Calu3 (cell line): Measurements from ENCODE around the gene CFLAR. TPM values are rescaled to one million over a fixed set of nuclear protein-coding genes. Genes with fewer than 3 reads are reported as not detected.
"Not testable (repeated sequence)": the region's sequence is repeated elsewhere in the genome, so short reads cannot be mapped to it uniquely, and the experiment has no call there.

Experiments
- BruUV-seq: library from RNA; stranded (reverse); fragments of 400-500 nt; replicated peaks from 2 replicates; lab custom pipeline; 2021; lab: Mats Ljungman, UMichigan
- CTCF ChIA-PET: fragments of 300-600 bp; sonication (Branson Sonifier 250); formaldehyde crosslinking; loops from one replicate; lab custom pipeline; 2022; ENCODE audit warnings: antibody characterized with exemption; lab: Charles Lee
- DNase-seq: peaks from one replicate; pipeline ENCODE4 v3.0.0; 2022
- H3K27ac Mint-ChIP-seq: one replicate; pipeline ENCODE4 v1.8.0; 2022; ENCODE audit warnings: mixed read lengths; ENCODE audit not compliant: unreplicated experiment
- H3K27me3 Mint-ChIP-seq: one replicate; pipeline ENCODE4 v1.8.0; 2022; ENCODE audit warnings: mixed read lengths; ENCODE audit not compliant: unreplicated experiment
- H3K36me3 Mint-ChIP-seq: one replicate; pipeline ENCODE4 v1.8.0; 2022; ENCODE audit warnings: mild to moderate bottlenecking, moderate library complexity, mixed read lengths; ENCODE audit not compliant: insufficient read depth, unreplicated experiment
- H3K4me1 Mint-ChIP-seq: one replicate; pipeline ENCODE4 v1.8.0; 2022; ENCODE audit warnings: mild to moderate bottlenecking, low read depth, mixed read lengths; ENCODE audit not compliant: unreplicated experiment
- H3K4me3 Mint-ChIP-seq: one replicate; pipeline ENCODE4 v1.8.0; 2022; ENCODE audit warnings: mild to moderate bottlenecking, low read depth, moderate library complexity, mixed read lengths; ENCODE audit not compliant: unreplicated experiment
- H3K9me3 Mint-ChIP-seq: one replicate; pipeline ENCODE4 v1.8.0; 2022; ENCODE audit warnings: low read depth, mixed read lengths; ENCODE audit not compliant: unreplicated experiment
- intact Hi-C: fragments of 100-400 bp; cut with micrococcal nuclease; formaldehyde crosslinking; loops from one replicate; pipeline ENCODE4 v1.10.0; 2022; ENCODE audit not compliant: unreplicated experiment
- total RNA-seq: library from RNA; stranded (reverse); gene quantifications from 2 replicates; pipeline ENCODE4 v1.2.3, GENCODE V29; 2022
- TF ChIP-seq, protein P1 (sequence below): fragments of 200-600 bp; IDR thresholded peaks from one replicate; pipeline ENCODE4 v1.8.0; 2022; ENCODE audit warnings: antibody characterized with exemption; ENCODE audit not compliant: unreplicated experiment

CFLAR gene
- total RNA-seq, 1 experiment from 2014 or later: 285 TPM

DNA sequence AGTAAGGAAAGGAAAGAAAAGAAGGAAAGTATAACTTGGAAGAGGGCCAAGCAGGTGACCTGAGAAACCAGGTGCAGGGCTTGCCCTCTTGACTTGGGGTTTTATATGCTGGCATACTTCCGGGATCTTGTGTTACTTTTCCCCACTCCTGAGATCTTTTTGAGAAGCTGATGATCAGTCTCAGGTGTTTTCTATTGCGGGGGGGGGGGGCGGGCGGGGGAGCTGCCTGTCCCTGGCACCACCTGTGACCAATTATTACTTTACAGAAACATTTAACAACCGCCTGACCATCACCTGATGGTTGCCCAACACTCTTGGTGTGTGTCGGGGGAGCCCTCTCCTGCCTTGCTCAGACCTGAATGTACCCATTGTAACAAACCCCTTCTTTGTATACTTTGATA is 60.1 kb downstream of the CFLAR start:
- peak; percentile 77 for DNase-seq
- BruUV-seq: no TSS peak
- Mint-ChIP-seq H3K27ac (peak overlapping the region; percentile 88), H3K9me3 (no peaks in the 10 kb centered on the region), H3K36me3 (peaks cover 42% of the 10 kb centered on the region), H3K4me1 (peaks cover 41% of the 10 kb centered on the region), H3K4me3 (peak overlapping the region; percentile 39), H3K27me3 (no peaks in the 10 kb centered on the region)
- TF ChIP-seq, protein P1, sequence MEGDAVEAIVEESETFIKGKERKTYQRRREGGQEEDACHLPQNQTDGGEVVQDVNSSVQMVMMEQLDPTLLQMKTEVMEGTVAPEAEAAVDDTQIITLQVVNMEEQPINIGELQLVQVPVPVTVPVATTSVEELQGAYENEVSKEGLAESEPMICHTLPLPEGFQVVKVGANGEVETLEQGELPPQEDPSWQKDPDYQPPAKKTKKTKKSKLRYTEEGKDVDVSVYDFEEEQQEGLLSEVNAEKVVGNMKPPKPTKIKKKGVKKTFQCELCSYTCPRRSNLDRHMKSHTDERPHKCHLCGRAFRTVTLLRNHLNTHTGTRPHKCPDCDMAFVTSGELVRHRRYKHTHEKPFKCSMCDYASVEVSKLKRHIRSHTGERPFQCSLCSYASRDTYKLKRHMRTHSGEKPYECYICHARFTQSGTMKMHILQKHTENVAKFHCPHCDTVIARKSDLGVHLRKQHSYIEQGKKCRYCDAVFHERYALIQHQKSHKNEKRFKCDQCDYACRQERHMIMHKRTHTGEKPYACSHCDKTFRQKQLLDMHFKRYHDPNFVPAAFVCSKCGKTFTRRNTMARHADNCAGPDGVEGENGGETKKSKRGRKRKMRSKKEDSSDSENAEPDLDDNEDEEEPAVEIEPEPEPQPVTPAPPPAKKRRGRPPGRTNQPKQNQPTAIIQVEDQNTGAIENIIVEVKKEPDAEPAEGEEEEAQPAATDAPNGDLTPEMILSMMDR: no peak
- CTCF ChIA-PET: interaction anchor here (0.6 to 2.6 kb wide), 5 partner anchors 18 to 270 kb away, joined by 4 to 6 read pairs (median 4); no protein-coding TSS in a partner anchor
- intact Hi-C loops: loop anchor here (2.0 to 5.0 kb wide), 3 partner anchors 169 to 464 kb away; partner anchors contain the start of gene ORC2

DNA sequence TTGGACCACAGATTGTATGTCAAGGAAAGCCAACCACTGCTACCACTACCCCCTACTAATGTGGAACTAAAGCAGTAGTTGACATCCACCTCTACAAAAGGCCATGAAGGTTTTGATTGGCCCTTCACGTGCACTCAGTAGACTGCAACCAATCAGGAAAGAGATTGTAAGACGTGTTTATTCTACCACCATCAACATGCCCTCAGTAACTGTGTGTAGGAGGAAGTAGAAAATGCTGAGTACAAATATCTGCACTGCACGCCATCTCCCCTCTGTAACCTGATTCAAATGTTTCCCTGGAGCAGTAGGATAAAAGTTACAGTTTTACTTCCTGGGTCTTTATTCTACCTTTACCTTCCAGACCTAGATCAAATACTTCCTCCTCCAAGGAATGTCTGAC is 64.0 kb downstream of the CFLAR start:
- Mint-ChIP-seq H3K27ac (peak overlapping the region; percentile 61), H3K9me3 (no peaks in the 10 kb centered on the region), H3K4me3 (no peak overlapping the region), H3K27me3 (no peaks in the 10 kb centered on the region), H3K36me3 (peaks cover 58% of the 10 kb centered on the region), H3K4me1 (peaks cover 29% of the 10 kb centered on the region)
- no TSS peak for BruUV-seq
- CTCF ChIA-PET: no interaction called here
- peak; percentile 17 for DNase-seq
- intact Hi-C loops: loop anchor here (5.0 kb wide), 1 partner anchor 293 kb away; the partner anchor contains the start of genes NIF3L1 and PPIL3
- TF ChIP-seq, protein P1: no peak

DNA sequence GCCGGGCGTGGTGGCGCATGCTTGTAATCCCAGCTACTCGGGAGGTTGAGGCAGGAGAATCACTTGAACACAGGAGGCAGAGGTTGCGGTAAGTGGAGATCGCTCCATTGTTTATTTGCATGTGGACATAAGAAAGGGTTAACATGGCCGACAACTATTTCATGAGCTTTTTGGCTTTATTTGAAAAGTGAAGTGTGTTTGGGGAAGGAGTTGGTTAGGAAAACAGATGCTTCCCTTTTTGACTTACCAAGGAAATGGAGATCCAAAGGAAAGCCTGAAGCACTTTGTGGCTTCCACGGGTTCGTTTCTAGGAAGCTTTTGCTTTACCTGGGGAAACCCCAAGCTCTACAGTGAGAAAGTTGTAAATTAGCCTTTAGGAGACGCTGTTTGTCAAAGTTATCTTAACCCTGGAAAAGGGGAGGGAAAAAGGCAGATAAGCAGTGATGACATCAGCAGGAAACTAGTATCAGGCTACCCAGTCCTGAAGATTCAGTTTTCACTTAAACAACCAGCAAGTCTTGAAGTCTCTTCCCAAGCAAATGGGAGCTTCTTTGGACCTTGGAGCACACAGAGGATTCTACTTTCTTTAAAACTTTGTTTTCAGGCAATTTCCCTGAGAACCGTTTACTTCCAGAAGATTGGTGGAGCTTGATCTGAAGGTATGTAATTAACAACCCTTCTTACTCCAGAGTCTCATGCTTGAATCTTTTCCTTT is 66.8 kb downstream of the CFLAR start, which contains the start of gene CASP10:
CASP10 (plus strand) TSS at position 492 of the 715 bp plus-strand sequence. CDS start 2,637 bp downstream, outside the sequence.
- Mint-ChIP-seq H3K4me1 (peaks cover 10% of the 10 kb centered on the region), H3K27ac (peak within 1 kb of the TSS; percentile 94), H3K4me3 (peak within 1 kb of the TSS; percentile 91), H3K9me3 (no peaks in the 10 kb centered on the region), H3K27me3 (no peaks in the 10 kb centered on the region), H3K36me3 (peaks cover 42% of the 10 kb centered on the region)
- TF ChIP-seq, protein P1: peak; percentile 51
- BruUV-seq: no TSS peak
- intact Hi-C loops: loop anchor here (1.0 to 5.0 kb wide), 3 partner anchors 49 to 296 kb away; partner anchors contain the start of genes NIF3L1 and PPIL3
- peak; percentile 54 for DNase-seq
- CTCF ChIA-PET: interaction anchor here (0.6 to 2.9 kb wide), 12 partner anchors 11 to 305 kb away, joined by 3 to 61 read pairs (median 4); no protein-coding TSS in a partner anchor

DNA sequence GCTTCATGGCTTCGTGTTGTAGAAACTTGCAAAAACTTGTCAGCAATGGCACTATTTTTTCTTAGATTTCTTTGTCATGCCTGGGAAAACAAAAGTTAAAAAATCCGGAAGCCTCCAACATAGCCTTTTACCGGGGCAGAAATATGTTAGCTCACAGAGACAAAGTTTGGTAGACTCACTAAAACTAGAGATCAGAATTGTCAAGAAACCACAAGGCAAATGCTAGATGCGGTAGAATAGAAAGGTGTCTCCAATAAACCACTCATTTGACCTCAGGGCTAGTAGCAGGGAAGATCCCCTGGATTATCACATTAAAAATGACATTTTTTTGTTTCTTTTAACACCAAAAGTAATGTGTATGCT is 67.4 kb downstream of the CFLAR start:
- BruUV-seq: TSS peak; percentile 84
- Mint-ChIP-seq H3K36me3 (peaks cover 45% of the 10 kb centered on the region), H3K4me1 (peaks cover 10% of the 10 kb centered on the region), H3K9me3 (no peaks in the 10 kb centered on the region), H3K27ac (peak overlapping the region; percentile 94), H3K4me3 (peak overlapping the region; percentile 91), H3K27me3 (no peaks in the 10 kb centered on the region)
- DNase-seq: no peak
- TF ChIP-seq, protein P1: no peak
- intact Hi-C loops: loop anchor here (1.0 to 5.0 kb wide), 3 partner anchors 49 to 296 kb away; partner anchors contain the start of genes NIF3L1 and PPIL3
- CTCF ChIA-PET: interaction anchor here (0.9 to 2.9 kb wide), 8 partner anchors 12 to 278 kb away, joined by 3 to 61 read pairs (median 4); no protein-coding TSS in a partner anchor

DNA sequence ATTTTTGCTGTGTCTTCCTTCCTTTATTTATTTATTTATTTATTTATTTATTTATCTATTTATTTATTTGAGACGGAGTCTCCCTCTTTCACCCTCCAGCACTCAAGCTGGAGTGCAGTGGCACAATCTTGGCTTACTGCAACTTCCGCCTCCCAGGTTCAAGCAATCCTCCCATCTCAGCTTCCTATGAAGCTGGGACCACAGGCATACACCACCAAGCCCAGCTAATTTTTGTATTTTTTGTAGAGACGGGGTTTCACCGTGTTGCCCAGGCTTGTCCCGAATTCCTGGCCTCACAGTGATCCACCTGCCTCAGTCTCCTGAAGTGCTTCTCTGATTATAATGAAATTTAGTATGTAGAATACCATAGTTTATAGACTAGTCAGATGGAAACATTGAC is 67.9 kb downstream of the CFLAR start:
- Mint-ChIP-seq H3K4me3 (peak overlapping the region; percentile 91), H3K27ac (peak overlapping the region; percentile 94), H3K36me3 (peaks cover 49% of the 10 kb centered on the region), H3K4me1 (peaks cover 10% of the 10 kb centered on the region)
- intact Hi-C loops: loop anchor here (1.0 to 5.0 kb wide), 3 partner anchors 48 to 297 kb away; partner anchors contain the start of genes NIF3L1 and PPIL3
- not testable (repeated sequence) for BruUV-seq, H3K9me3 Mint-ChIP-seq, DNase-seq, H3K27me3 Mint-ChIP-seq
- CTCF ChIA-PET: interaction anchor here (1.7 to 2.9 kb wide), 2 partner anchors 49 to 239 kb away, joined by 4 to 61 read pairs; no protein-coding TSS in a partner anchor

DNA sequence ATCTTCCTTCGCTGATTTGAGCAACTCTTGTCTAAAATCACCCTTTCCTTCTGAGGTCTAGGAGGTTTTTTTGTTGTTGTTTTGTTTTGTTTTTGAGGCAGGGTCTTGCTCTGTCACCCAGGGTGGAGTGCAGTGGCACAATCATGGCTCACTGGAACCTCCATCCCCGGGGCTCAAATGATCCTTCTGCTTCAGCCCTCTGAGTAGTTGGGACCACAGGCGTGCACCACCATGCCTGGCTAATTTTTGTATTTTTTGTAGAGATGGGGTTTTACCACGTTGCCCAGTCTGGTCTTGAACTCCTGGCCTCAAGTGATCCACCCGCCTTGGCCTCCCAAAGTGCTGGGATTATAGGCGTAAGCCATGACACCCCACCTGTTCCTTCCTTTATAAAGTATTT is 68.3 kb downstream of the CFLAR start:
- not testable (repeated sequence) for H3K27me3 Mint-ChIP-seq, BruUV-seq, H3K9me3 Mint-ChIP-seq, DNase-seq
- intact Hi-C loops: loop anchor here (5.0 kb wide), 1 partner anchor 297 kb away; the partner anchor contains the start of genes NIF3L1 and PPIL3
- CTCF ChIA-PET: interaction anchor here (2.9 kb wide), 1 partner anchor 48 kb away, joined by 61 read pairs; no protein-coding TSS in a partner anchor
- Mint-ChIP-seq H3K4me3 (peak overlapping the region; percentile 91), H3K36me3 (peaks cover 53% of the 10 kb centered on the region), H3K27ac (peak overlapping the region; percentile 94), H3K4me1 (peaks cover 10% of the 10 kb centered on the region)
